Upper lobe of left lung (tissue), 4 donors: Measurements from ENCODE around the gene RANBP3L.

Experiments used
- EP300 ChIP-seq, 4 donors: sonication (generic); formaldehyde crosslinking; IDR thresholded peaks; one replicate each; pipeline ENCODE4 v1.5.1; 2017; ENCODE audit warnings: antibody characterized with exemption in 4 of 4, control low read depth in 2 of 4
- POLR2AphosphoS5 ChIP-seq, 2 donors: sonication (generic); formaldehyde crosslinking; IDR thresholded peaks; one replicate each; pipeline ENCODE4 v1.5.1; 2017; ENCODE audit warnings: antibody characterized with exemption in 2 of 2
- TF ChIP-seq, protein P1 (sequence below), 6 experiments: fragments of 450-650 bp in 4 of 6; fragments of 200-600 bp in 2 of 6; sonication (generic) in 2 of 6; IDR thresholded peaks; one replicate each; pipeline ENCODE4 v1.5.1; 2016 to 2019; ENCODE audit warnings: antibody characterized with exemption in 6 of 6

DNA sequence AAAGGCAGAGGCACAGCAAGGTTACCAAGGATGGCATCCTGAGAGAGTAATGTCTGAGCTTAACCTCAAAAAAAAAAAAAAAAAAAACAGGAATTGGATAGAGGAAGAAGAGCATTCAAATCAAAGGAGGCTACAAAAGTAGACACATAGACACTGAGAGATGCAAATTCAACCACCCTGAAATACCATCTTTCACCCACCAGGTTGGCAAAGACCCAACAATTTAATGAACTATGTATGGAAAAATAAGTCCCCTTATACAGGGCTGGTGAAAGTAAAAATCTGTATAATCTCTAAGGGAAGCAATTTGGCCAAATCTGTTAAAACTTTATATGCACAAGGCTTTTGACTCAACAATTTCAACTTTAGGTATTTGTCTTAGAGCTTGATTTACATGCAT, 64.9 kb downstream of the RANBP3L start:
- TF ChIP-seq POLR2AphosphoS5 (IDR thresholded peaks at IDR 0.05) (no peak), EP300 (IDR thresholded peaks at IDR 0.05) (no peak)
- TF ChIP-seq, protein P1, sequence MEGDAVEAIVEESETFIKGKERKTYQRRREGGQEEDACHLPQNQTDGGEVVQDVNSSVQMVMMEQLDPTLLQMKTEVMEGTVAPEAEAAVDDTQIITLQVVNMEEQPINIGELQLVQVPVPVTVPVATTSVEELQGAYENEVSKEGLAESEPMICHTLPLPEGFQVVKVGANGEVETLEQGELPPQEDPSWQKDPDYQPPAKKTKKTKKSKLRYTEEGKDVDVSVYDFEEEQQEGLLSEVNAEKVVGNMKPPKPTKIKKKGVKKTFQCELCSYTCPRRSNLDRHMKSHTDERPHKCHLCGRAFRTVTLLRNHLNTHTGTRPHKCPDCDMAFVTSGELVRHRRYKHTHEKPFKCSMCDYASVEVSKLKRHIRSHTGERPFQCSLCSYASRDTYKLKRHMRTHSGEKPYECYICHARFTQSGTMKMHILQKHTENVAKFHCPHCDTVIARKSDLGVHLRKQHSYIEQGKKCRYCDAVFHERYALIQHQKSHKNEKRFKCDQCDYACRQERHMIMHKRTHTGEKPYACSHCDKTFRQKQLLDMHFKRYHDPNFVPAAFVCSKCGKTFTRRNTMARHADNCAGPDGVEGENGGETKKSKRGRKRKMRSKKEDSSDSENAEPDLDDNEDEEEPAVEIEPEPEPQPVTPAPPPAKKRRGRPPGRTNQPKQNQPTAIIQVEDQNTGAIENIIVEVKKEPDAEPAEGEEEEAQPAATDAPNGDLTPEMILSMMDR (IDR thresholded peaks at IDR 0.05) = no peak
